GM19099 (cell line): ENCODE data around the gene NPAS1.

Source experiments
- POLR2A ChIP-seq: IDR thresholded peaks from 3 replicates; pipeline ENCODE4 v1.6.1; 2011; ENCODE audit warnings: low read depth; ENCODE audit not compliant: insufficient read length; ENCODE audit errors: extremely low read depth

The NPAS1 gene

GRCh38 chr19:47002106-47002766 lies 17.4 kb upstream of the NPAS1 start:
- TF ChIP-seq POLR2A = no peak

GRCh38 chr19:47002853-47003610 lies 16.6 kb upstream of the NPAS1 start:
- TF ChIP-seq POLR2A = no peak

- no peak for TF ChIP-seq POLR2A
Measured at GRCh38 chr19:47003611-47004465, 15.8 kb upstream of the NPAS1 start.

GRCh38 chr19:47005164-47005641 lies 14.4 kb upstream of the NPAS1 start:
- TF ChIP-seq POLR2A = no peak

GRCh38 chr19:47005873-47006272 lies 13.8 kb upstream of the NPAS1 start:
- no peak for TF ChIP-seq POLR2A

GRCh38 chr19:47006496-47006895 lies 13.1 kb upstream of the NPAS1 start:
- TF ChIP-seq POLR2A = no peak

- no peak for TF ChIP-seq POLR2A
Measured at GRCh38 chr19:47012617-47013016, 7.0 kb upstream of the NPAS1 start.

GRCh38 chr19:47013041-47013517 lies 6.6 kb upstream of the NPAS1 start:
- TF ChIP-seq POLR2A = no peak

- no peak for TF ChIP-seq POLR2A
Measured at GRCh38 chr19:47018923-47019322, 714 bp upstream of the NPAS1 start.

GRCh38 chr19:47020132-47020805 lies 632 bp downstream of the NPAS1 start:
- no peak for TF ChIP-seq POLR2A

GRCh38 chr19:47020992-47021496 lies 1.4 kb downstream of the NPAS1 start:
- TF ChIP-seq POLR2A = no peak

- TF ChIP-seq POLR2A = no peak
Measured at GRCh38 chr19:47021536-47022139, 2.0 kb downstream of the NPAS1 start.

- no peak for TF ChIP-seq POLR2A
Measured at GRCh38 chr19:47022140-47022536, 2.5 kb downstream of the NPAS1 start.

GRCh38 chr19:47022541-47023447 lies 3.2 kb downstream of the NPAS1 start:
- TF ChIP-seq POLR2A = no peak

- TF ChIP-seq POLR2A = no peak
Measured at GRCh38 chr19:47023448-47023794, 3.8 kb downstream of the NPAS1 start.
